HFF-Myc (cell line): Measurements from ENCODE around the gene CPM.
A peak's percentile ranks its signal among the peaks of the same experiment; 100 is the strongest.
"Not testable (repeated sequence)": the region's sequence is repeated elsewhere in the genome, so short reads cannot be mapped to it uniquely, and the experiment has no call there.

ENCODE experiments used
- DNase-seq: peaks from one replicate; pipeline ENCODE4 v3.0.0-alpha.2; 2011; ENCODE audit warnings: low read depth; ENCODE audit errors: extremely low read depth
- H3K4me3 ChIP-seq: replicated peaks from 2 replicates; pipeline ENCODE4 v1.5.1; 2011; ENCODE audit warnings: low read depth, mild to moderate bottlenecking, control low read depth, low read length
- CTCF ChIP-seq: IDR thresholded peaks from 2 replicates; pipeline ENCODE4 v1.5.1; 2012; ENCODE audit warnings: mild to moderate bottlenecking, low read depth, low read length, control low read depth; ENCODE audit errors: missing control alignments

The CPM gene

DNA sequence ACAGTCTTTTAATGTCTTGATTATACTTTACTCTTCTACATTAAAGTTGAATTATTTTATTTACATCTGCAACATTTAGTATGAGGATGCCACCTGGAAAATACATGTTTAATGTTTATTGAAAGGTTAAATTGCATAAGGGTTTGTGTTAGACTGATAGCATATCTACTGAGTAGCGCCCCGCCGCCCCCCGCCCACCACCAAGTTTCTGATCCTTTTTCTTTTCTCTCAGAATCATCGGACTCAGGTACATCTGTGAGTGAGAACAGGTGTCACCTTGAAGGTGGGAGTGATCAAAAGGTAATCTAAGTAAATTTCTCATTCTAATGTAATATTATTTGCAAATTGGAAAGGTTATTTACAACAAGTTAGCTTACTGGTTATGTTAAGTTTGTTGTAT lies 108.8 kb downstream of the CPM start:
- no peak for TF ChIP-seq CTCF
- H3K4me3 ChIP-seq = no peak overlapping the region
- no peak for DNase-seq

DNA sequence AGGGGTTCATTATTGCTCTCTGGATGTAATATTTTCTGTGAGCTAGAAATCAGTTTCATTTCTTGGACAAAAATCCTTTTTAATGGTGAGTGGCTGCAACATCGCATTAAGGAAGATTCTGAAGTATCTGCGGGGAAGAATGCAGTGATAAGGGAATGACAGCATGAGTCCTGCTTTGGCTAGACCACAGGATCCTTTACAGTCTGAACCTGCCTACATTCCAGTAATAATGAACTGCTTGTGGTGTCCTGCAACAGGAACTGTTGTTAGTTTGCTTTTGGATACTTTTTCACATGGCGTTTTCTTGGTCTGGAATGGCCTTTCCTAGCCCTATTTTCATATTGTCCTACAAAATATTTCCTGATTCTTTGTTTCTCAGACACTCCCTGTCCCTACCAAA lies 109.3 kb downstream of the CPM start:
- no peak overlapping the region for H3K4me3 ChIP-seq
- no peak for DNase-seq
- no peak for TF ChIP-seq CTCF

DNA sequence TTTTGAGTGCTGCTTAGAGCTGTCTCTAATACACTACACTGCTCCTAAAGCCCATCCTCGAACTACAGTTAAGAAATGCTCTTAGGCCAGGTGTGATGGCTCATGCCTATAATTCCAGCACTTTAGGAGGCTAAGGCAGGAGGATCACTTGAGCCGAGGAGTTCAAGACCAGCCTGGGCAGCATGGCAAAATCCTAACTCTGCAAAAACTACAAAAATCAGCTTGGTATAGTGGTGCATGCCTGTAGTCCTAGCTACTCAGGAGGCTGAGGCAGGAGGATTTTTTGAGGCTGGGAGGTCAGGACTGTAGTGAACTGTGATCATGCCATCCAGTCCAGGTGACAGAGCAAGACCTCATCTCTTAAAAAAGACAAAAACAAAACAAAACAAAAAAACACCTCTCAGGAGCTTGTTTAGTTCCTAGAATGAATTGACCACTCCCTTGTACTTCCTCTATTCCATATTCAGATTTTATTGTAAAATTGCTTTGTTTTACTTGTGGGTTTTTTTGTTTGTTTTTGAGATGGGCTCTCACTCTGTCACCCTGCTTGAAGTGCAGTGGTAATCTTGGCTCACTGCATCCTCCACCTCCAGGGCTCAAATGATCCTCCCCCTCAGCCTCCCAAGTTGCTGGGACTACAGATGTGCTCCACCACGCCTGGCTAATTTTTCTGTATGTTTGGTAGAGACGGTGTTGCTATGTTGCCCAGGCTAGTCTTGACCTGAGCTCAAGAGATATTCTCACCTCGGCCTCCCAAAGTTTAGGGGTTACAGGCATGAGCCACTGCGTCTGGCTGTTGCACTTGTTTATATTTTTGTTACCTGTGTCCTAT lies 111.4 kb downstream of the CPM start:
- H3K4me3 ChIP-seq = no peak overlapping the region
- no peak for DNase-seq
- TF ChIP-seq CTCF = no peak

- not testable (repeated sequence) for DNase-seq, H3K4me3 ChIP-seq
These were observed 113.5 kb downstream of the CPM start for GRCh38 chr12:68819481-68819880.

GRCh38 chr12:68815928-68816800 lies 116.8 kb downstream of the CPM start:
- no peak for TF ChIP-seq CTCF
- H3K4me3 ChIP-seq = no peak overlapping the region
- DNase-seq = no peak

DNA sequence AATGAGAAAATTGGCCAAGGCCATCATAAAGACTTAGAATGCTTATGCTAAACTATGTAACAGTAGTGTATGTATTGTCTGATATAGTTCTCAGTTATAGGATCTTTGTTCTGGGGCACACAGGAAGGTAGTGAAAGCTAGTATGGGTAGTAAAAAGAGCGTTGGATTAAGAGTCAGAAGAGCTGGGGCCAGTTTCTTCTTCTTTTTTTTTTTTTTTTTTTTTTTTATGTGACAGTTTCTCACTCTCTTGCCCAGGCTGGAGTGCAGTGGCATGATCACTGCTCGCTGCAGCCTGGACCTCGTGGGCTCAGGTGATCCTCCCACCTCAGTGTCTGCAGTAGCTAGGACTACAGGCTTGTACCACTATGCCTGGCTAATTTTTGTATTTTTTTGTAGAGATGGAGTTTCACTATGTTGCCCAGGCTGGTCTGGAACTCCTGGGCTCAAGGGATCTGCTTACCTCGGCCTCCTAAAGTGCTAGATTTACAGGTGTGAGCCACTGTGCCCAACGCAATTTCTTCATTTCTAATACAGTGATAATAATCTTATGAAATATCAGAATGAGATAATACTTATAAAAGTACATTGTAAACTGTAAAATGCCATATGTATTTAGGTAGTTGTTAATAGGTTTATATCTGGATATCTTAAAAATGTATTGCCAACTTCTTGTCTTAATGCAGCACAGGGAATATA lies 117.6 kb downstream of the CPM start:
- no peak for TF ChIP-seq CTCF
- H3K4me3 ChIP-seq = peak overlapping the region; percentile 25; the same call in 1 of the 2 replicates
- no peak for DNase-seq
